Left ventricle myocardium inferior (tissue), 1 donor: ENCODE results near the gene KASH5. TPM values are rescaled to one million over a fixed set of nuclear protein-coding genes. Genes with fewer than 3 reads are reported as not detected.

Source experiments
- DNase-seq: peaks from one replicate; pipeline ENCODE4 v3.0.0-alpha.2; 2020
- H3K27ac ChIP-seq: fragments of 200-600 bp; replicated peaks from 2 replicates; pipeline ENCODE4 v1.8.0; 2021
- H3K27me3 ChIP-seq: fragments of 200-600 bp; 2 replicates; pipeline ENCODE4 v1.8.0; 2021; ENCODE audit warnings: low read depth
- H3K36me3 ChIP-seq: fragments of 200-600 bp; 2 replicates; pipeline ENCODE4 v1.8.0; 2021
- H3K4me1 ChIP-seq: fragments of 200-600 bp; 2 replicates; pipeline ENCODE4 v1.8.0; 2021
- H3K4me3 ChIP-seq: fragments of 200-600 bp; 2 replicates; pipeline ENCODE4 v1.8.0; 2021; ENCODE audit warnings: mild to moderate bottlenecking, moderate library complexity
- H3K9me3 ChIP-seq: fragments of 200-600 bp; replicated peaks from 2 replicates; pipeline ENCODE4 v1.8.0; 2021
- intact Hi-C: fragments of 100-400 bp; cut with micrococcal nuclease; formaldehyde crosslinking; loops from one replicate; pipeline ENCODE4 v1.11.0; 2022
- total RNA-seq: library from RNA; stranded (reverse); fragmentation: NEBNext Ultra II Directional; extraction: Animal tissue kit (Norgen Biotek cat#: 25700); gene quantifications from one replicate; pipeline ENCODE4 v1.2.1, GENCODE V29; 2021
- TF ChIP-seq, protein P1 (sequence below): fragments of 200-600 bp; IDR thresholded peaks from 2 replicates; pipeline ENCODE4 v1.8.0; 2021; ENCODE audit warnings: antibody characterized with exemption, mild to moderate bottlenecking, borderline replicate concordance
- donor health status: DM: no; HTN: yes; CAD: no; lungs with severe emphysema.

Gene KASH5
- total RNA-seq, 1 donor from 2014 or later = not detected

GRCh38 chr19:49403404-49404187, 15.5 kb downstream of the KASH5 start:
- no peak for DNase-seq
- Histone ChIP-seq H3K27ac (no peak overlapping the region), H3K9me3 (no peaks in the 10 kb centered on the region), H3K27me3 (peaks cover 30% of the 10 kb centered on the region), H3K36me3 (no peaks in the 10 kb centered on the region), H3K4me3 (no peak overlapping the region), H3K4me1 (no peaks in the 10 kb centered on the region)
- TF ChIP-seq, protein P1, sequence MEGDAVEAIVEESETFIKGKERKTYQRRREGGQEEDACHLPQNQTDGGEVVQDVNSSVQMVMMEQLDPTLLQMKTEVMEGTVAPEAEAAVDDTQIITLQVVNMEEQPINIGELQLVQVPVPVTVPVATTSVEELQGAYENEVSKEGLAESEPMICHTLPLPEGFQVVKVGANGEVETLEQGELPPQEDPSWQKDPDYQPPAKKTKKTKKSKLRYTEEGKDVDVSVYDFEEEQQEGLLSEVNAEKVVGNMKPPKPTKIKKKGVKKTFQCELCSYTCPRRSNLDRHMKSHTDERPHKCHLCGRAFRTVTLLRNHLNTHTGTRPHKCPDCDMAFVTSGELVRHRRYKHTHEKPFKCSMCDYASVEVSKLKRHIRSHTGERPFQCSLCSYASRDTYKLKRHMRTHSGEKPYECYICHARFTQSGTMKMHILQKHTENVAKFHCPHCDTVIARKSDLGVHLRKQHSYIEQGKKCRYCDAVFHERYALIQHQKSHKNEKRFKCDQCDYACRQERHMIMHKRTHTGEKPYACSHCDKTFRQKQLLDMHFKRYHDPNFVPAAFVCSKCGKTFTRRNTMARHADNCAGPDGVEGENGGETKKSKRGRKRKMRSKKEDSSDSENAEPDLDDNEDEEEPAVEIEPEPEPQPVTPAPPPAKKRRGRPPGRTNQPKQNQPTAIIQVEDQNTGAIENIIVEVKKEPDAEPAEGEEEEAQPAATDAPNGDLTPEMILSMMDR = no peak
- intact Hi-C loops = no loop called here

DNA sequence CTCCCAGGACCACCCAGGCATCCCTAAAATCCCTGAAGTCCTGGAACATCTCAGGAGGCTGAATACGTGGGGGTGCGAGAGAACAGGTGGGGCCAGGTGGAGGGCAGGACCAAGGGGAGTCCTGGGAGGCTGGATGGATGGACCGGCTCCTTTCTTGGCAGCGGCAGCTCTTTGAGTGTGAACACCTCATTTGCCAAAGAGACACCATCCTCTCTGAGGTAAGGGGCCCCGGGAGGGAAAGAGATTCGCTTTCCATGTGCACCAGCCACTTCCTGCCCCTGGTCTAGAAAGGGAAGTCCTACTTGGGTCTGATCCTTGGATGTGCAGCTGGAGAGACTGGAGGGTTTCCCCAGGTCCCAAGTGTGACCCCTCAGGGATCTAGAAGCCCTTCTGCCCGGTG, 19.0 kb downstream of the KASH5 start:
- intact Hi-C loops = no loop called here
- Histone ChIP-seq H3K27ac (no peak overlapping the region), H3K27me3 (peaks cover 32% of the 10 kb centered on the region), H3K9me3 (no peaks in the 10 kb centered on the region), H3K36me3 (no peaks in the 10 kb centered on the region), H3K4me1 (no peaks in the 10 kb centered on the region), H3K4me3 (no peak overlapping the region)
- TF ChIP-seq, protein P1 = no peak
- DNase-seq = no peak

DNA sequence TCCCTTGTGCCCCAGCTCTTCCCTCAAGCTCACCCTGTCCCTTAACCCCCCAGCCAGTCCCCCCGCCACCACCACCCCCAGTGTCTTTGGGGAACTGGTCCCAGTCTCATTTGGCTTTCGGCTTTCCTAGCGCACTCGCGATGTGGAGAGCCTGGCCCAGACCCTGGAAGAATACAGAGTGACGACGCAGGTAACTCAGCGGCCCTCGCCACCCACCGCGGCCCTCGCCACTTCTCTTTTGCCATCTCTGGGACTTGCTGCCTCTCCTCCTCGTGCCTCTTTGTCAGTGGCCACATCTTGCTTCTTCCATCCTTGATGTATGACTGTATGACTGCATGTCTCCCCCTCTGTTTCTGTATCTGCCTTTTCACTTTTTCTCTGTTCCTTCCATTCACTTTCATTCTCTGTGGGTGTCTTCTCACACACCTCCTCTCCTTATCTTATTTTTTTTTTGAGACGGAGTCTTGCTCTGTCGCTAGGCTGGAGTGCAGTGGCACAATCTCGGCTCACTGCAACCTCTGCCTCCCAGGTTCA, 19.5 kb downstream of the KASH5 start:
- Histone ChIP-seq H3K27me3 (peaks cover 32% of the 10 kb centered on the region), H3K27ac (no peak overlapping the region), H3K9me3 (no peaks in the 10 kb centered on the region), H3K4me1 (no peaks in the 10 kb centered on the region), H3K36me3 (no peaks in the 10 kb centered on the region), H3K4me3 (no peak overlapping the region)
- intact Hi-C loops = no loop called here
- no peak for DNase-seq
- TF ChIP-seq, protein P1 = no peak

- intact Hi-C loops = no loop called here
- TF ChIP-seq, protein P1 = no peak
- Histone ChIP-seq H3K9me3 (no peaks in the 10 kb centered on the region), H3K4me1 (no peaks in the 10 kb centered on the region), H3K4me3 (no peak overlapping the region), H3K27ac (no peak overlapping the region), H3K27me3 (peaks cover 45% of the 10 kb centered on the region), H3K36me3 (no peaks in the 10 kb centered on the region)
- no peak for DNase-seq
Observed at GRCh38 chr19:49408816-49409440, 20.9 kb downstream of the KASH5 start.

- no peak overlapping the region for H3K27ac ChIP-seq
- H3K9me3 ChIP-seq = no peaks in the 10 kb centered on the region
- no peaks in the 10 kb centered on the region for H3K4me1 ChIP-seq
- H3K36me3 ChIP-seq = no peaks in the 10 kb centered on the region
- TF ChIP-seq, protein P1 = no peak
- no peak overlapping the region for H3K4me3 ChIP-seq
- no peak for DNase-seq
- intact Hi-C loops = no loop called here
- peaks cover 51% of the 10 kb centered on the region for H3K27me3 ChIP-seq
Observed at GRCh38 chr19:49409441-49410029, 21.5 kb downstream of the KASH5 start.
